HG02623 (cell line): ENCODE data around the gene PLPP7.
"Not testable (repeated sequence)": the region's sequence is repeated elsewhere in the genome, so short reads cannot be mapped to it uniquely, and the experiment has no call there.

ENCODE experiments used
- ATAC-seq: cut with Tn5 transposase; IDR thresholded peaks from one replicate; pipeline ENCODE4 v1.9.1; 2021; ENCODE audit warnings: moderate library complexity; ENCODE audit not compliant: unreplicated experiment

The PLPP7 gene

GRCh38 chr9:131266266-131267229 is 23.0 kb upstream of the PLPP7 start:
- no peak for ATAC-seq

- ATAC-seq, result no peak
Observed at GRCh38 chr9:131270171-131271015, 19.1 kb upstream of the PLPP7 start.

- ATAC-seq, result not testable (repeated sequence)
Observed at GRCh38 chr9:131271016-131271273, 18.6 kb upstream of the PLPP7 start.

GRCh38 chr9:131271506-131271931 is 18.0 kb upstream of the PLPP7 start:
- no peak for ATAC-seq

GRCh38 chr9:131272212-131272611 is 17.3 kb upstream of the PLPP7 start:
- no peak for ATAC-seq

GRCh38 chr9:131273146-131273855 is 16.2 kb upstream of the PLPP7 start:
- no peak for ATAC-seq

GRCh38 chr9:131273856-131274673 is 15.5 kb upstream of the PLPP7 start:
- no peak for ATAC-seq

- no peak for ATAC-seq
Observed at GRCh38 chr9:131274674-131275331, 14.7 kb upstream of the PLPP7 start.

GRCh38 chr9:131275332-131276093 is 14.0 kb upstream of the PLPP7 start:
- no peak for ATAC-seq

GRCh38 chr9:131276094-131276888 is 13.2 kb upstream of the PLPP7 start, which contains the start of gene FAM78A:
Gene FAM78A, minus strand, starts transcription at chr9:131276510. Its CDS starts 331 bp downstream, at chr9:131276179.
- ATAC-seq, result no peak

GRCh38 chr9:131276891-131277286 is 12.6 kb upstream of the PLPP7 start:
- ATAC-seq, result no peak

GRCh38 chr9:131277287-131277909 is 12.1 kb upstream of the PLPP7 start:
- no peak for ATAC-seq

- ATAC-seq, result no peak
Observed at GRCh38 chr9:131277910-131278701, 11.4 kb upstream of the PLPP7 start.

GRCh38 chr9:131278702-131279111 is 10.8 kb upstream of the PLPP7 start:
- no peak for ATAC-seq

- no peak for ATAC-seq
Observed at GRCh38 chr9:131279196-131279862, 10.2 kb upstream of the PLPP7 start.

- no peak for ATAC-seq
Observed at GRCh38 chr9:131279863-131280570, 9.5 kb upstream of the PLPP7 start.
